Osteoblast (primary cell): Measurements from ENCODE around the gene EXOC2. TPM values are rescaled to one million over a fixed set of nuclear protein-coding genes. Genes with fewer than 3 reads are reported as not detected.

Experiments
- DNase-seq: peaks from one replicate; pipeline ENCODE4 v3.0.0; 2011; ENCODE audit warnings: low spot score, mixed read lengths; ENCODE audit not compliant: insufficient read length; ENCODE audit errors: missing footprints
- H2AFZ ChIP-seq: 2 replicates; pipeline ENCODE4 v1.6.0; 2011; ENCODE audit warnings: mild to moderate bottlenecking, low read length
- H3K27ac ChIP-seq: 2 replicates; pipeline ENCODE4 v1.5.1; 2011; ENCODE audit warnings: mild to moderate bottlenecking, low read depth, low read length, moderate library complexity
- H3K27me3 ChIP-seq: 2 replicates; pipeline ENCODE4 v1.6.0; 2012; ENCODE audit warnings: mild to moderate bottlenecking, control low read depth, inconsistent platforms, low read length, moderate library complexity; ENCODE audit not compliant: insufficient read depth
- H3K36me3 ChIP-seq: 2 replicates; pipeline ENCODE4 v1.5.1; 2011; ENCODE audit warnings: mild to moderate bottlenecking, low read length, control low read depth, moderate library complexity; ENCODE audit not compliant: insufficient read depth
- H3K4me1 ChIP-seq: 2 replicates; pipeline ENCODE4 v1.5.1; 2011; ENCODE audit warnings: mild to moderate bottlenecking, low read length, control low read depth, moderate library complexity; ENCODE audit not compliant: insufficient read depth
- H3K4me2 ChIP-seq: 2 replicates; pipeline ENCODE4 v1.6.0; 2011; ENCODE audit warnings: mild to moderate bottlenecking, low read length; ENCODE audit not compliant: insufficient read depth
- H3K4me3 ChIP-seq: fragments of 200-600 bp; sonication (generic); 3 replicates; pipeline ENCODE4 v1.5.1; 2012; ENCODE audit warnings: mild to moderate bottlenecking, low read length, inconsistent platforms; ENCODE audit not compliant: insufficient read depth
- H3K79me2 ChIP-seq: 2 replicates; pipeline ENCODE4 v1.6.0; 2012; ENCODE audit warnings: mild to moderate bottlenecking, low read length, control low read depth, inconsistent platforms; ENCODE audit not compliant: insufficient read depth
- H3K9me3 ChIP-seq: 2 replicates; pipeline ENCODE4 v1.5.1; 2011; ENCODE audit warnings: low read depth, low read length, control low read depth
- H4K20me1 ChIP-seq: 2 replicates; pipeline ENCODE4 v1.6.0; 2012; ENCODE audit warnings: mild to moderate bottlenecking, low read length, control low read depth; ENCODE audit not compliant: insufficient read depth
- total RNA-seq: library from RNA; depleted of rRNA; stranded (reverse); fragments of >200 nt; gene quantifications from 2 replicates; pipeline ENCODE4 v1.2.3, GENCODE V29; 2012
- TF ChIP-seq, protein P1 (sequence below): IDR thresholded peaks from 2 replicates; pipeline ENCODE4 v1.5.1; 2011; ENCODE audit warnings: mild to moderate bottlenecking, low read depth, low read length, moderate library complexity; ENCODE audit errors: extremely low read depth

Gene EXOC2
- total RNA-seq, 1 donor, result 19.5 TPM

DNA sequence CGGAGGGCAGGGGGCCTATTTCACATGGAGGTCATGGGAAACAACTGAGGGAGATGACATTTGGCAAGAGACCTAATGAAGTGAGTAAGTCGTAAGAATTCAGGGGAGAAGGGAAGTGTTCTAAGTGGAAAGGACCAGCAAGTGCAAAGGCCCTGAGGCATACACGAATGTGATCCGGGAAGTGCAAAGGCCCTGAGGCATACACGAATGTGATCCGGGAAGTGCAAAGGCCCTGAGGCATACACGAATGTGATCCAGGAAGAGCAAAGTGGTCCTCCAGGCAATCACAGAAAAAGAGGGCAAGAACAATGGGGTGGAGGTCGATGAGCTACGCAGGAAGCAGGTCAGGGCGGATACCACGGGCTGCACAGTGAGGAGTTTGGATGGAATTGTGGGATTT lies 24.2 kb upstream of the EXOC2 start:
- H3K79me2 ChIP-seq, result no peaks in the 10 kb centered on the region
- TF ChIP-seq, protein P1, sequence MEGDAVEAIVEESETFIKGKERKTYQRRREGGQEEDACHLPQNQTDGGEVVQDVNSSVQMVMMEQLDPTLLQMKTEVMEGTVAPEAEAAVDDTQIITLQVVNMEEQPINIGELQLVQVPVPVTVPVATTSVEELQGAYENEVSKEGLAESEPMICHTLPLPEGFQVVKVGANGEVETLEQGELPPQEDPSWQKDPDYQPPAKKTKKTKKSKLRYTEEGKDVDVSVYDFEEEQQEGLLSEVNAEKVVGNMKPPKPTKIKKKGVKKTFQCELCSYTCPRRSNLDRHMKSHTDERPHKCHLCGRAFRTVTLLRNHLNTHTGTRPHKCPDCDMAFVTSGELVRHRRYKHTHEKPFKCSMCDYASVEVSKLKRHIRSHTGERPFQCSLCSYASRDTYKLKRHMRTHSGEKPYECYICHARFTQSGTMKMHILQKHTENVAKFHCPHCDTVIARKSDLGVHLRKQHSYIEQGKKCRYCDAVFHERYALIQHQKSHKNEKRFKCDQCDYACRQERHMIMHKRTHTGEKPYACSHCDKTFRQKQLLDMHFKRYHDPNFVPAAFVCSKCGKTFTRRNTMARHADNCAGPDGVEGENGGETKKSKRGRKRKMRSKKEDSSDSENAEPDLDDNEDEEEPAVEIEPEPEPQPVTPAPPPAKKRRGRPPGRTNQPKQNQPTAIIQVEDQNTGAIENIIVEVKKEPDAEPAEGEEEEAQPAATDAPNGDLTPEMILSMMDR, result no peak
- no peaks in the 10 kb centered on the region for H4K20me1 ChIP-seq
- H3K4me3 ChIP-seq, result no peak overlapping the region
- H3K4me1 ChIP-seq, result no peaks in the 10 kb centered on the region
- no peak overlapping the region for H3K4me2 ChIP-seq
- no peaks in the 10 kb centered on the region for H3K27me3 ChIP-seq
- DNase-seq, result no peak
- H3K36me3 ChIP-seq, result no peaks in the 10 kb centered on the region
- H3K27ac ChIP-seq, result no peak overlapping the region
- no peak overlapping the region for H2AFZ ChIP-seq
- H3K9me3 ChIP-seq, result no peaks in the 10 kb centered on the region

- peaks cover 4% of the 10 kb centered on the region for H3K4me1 ChIP-seq
- TF ChIP-seq, protein P1, result no peak
- DNase-seq, result no peak
Measured at GRCh38 chr6:715709-716491, 23.0 kb upstream of the EXOC2 start.

DNA sequence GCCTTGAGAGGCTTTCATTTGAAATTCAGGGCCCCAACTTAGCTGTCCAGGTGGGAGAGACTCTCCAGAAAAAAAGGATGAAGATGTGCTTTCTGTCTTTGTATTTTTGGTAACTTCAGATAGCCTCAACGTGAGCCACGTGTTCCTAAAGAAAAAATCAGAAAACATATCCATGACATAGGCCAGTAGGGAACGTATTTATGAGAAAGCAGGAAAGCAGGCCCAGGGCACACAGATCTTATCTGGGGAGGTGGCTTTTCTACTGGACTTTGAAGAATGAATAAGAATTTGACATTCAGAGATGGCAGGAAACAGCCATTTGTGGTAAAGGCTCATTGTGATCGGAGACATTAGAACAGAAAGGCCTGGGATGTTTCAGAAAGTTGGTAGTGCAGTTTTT lies 21.2 kb upstream of the EXOC2 start:
- H3K4me1 ChIP-seq, result peaks cover 6% of the 10 kb centered on the region
- H3K27ac ChIP-seq, result no peak overlapping the region
- H3K4me3 ChIP-seq, result no peak overlapping the region

More at GRCh38 chr6:715709-716491, 23.0 kb upstream of the EXOC2 start:
- Histone ChIP-seq H3K27ac (no peak overlapping the region), H2AFZ (no peak overlapping the region), H3K36me3 (no peaks in the 10 kb centered on the region), H3K27me3 (no peaks in the 10 kb centered on the region), H3K79me2 (no peaks in the 10 kb centered on the region), H3K9me3 (no peaks in the 10 kb centered on the region), H3K4me3 (no peak overlapping the region), H3K4me2 (no peak overlapping the region), H4K20me1 (no peaks in the 10 kb centered on the region)

DNA sequence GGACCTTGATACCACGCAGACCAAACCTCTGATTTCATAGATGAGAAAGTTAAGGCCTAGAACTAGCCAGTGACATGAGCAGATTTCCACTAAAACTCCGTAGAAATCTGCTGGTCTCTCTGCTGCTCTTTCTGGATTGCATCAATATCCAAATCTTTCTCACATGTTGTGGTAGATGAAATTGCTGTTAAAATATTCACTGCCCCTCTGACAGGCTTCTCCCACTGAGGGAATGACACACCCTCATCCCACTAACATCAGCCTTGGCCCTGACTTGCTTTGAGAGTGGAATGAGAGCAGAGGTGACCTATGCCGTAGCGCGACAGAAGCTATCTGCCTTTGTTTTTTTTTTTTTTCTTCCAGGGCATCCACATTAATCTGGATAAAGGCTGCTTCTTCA lies 20.4 kb upstream of the EXOC2 start:
- Histone ChIP-seq H3K27ac (no peak overlapping the region), H3K4me3 (no peak overlapping the region), H3K4me2 (no peak overlapping the region), H4K20me1 (no peaks in the 10 kb centered on the region), H3K4me1 (peaks cover 6% of the 10 kb centered on the region), H3K79me2 (no peaks in the 10 kb centered on the region), H3K36me3 (no peaks in the 10 kb centered on the region), H3K27me3 (peaks cover 16% of the 10 kb centered on the region), H2AFZ (no peak overlapping the region), H3K9me3 (no peaks in the 10 kb centered on the region)
- DNase-seq, result no peak
- TF ChIP-seq, protein P1, result no peak

More for the DNA sequence above, 21.2 kb upstream of the EXOC2 start:
- no peak overlapping the region for H3K4me2 ChIP-seq
- no peak for DNase-seq
- no peaks in the 10 kb centered on the region for H3K79me2 ChIP-seq
- H4K20me1 ChIP-seq, result no peaks in the 10 kb centered on the region
- TF ChIP-seq, protein P1, result no peak
- no peak overlapping the region for H2AFZ ChIP-seq
- peaks cover 10% of the 10 kb centered on the region for H3K27me3 ChIP-seq
- no peaks in the 10 kb centered on the region for H3K9me3 ChIP-seq
- no peaks in the 10 kb centered on the region for H3K36me3 ChIP-seq
